SKM-1 treated with dmso at 0.1 percent for 144 hours (cell line): ENCODE measurements around the gene SLC44A5.
A peak's percentile ranks its signal among the peaks of the same experiment; 100 is the strongest.
"Not testable (repeated sequence)": the region's sequence is repeated elsewhere in the genome, so short reads cannot be mapped to it uniquely, and the experiment has no call there.

Experiments
- DNase-seq: peaks from one replicate; lab custom pipeline; 2025; ENCODE audit not compliant: unreplicated experiment; lab: John Stamatoyannopoulos, UW

SLC44A5 gene

DNA sequence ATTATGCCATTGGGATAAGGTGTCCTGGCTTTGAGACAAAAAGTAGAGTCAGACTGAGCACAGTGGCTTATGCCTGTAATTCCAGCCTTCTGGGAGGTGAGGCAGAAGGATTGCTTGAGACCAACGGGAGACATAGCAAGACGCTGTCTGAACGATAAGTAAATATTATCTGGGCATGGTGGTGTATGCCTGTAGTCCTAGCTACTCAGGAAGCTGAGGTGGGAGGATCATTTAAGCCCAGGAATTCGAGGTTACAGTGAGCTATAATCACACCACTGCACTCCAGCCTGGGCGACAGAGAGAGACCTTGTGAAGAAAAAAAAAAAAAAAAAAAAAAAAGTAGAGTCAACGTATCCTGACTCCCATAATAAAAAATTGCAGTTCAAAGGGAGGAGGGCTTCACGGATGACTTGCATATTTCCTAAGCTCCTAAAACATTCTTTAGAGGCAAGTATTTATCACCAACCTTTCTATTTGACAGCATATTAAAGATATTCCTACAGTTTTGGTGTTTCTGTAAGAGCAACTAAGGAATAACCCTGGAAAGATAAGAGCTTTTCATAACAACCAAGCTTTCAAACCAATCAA, 141.2 kb downstream of the SLC44A5 start:
- no peak for DNase-seq

- DNase-seq, result no peak
Measured at GRCh38 chr1:75461808-75462325, 149.0 kb downstream of the SLC44A5 start.

GRCh38 chr1:75449998-75450397, 160.9 kb downstream of the SLC44A5 start:
- no peak for DNase-seq

DNA sequence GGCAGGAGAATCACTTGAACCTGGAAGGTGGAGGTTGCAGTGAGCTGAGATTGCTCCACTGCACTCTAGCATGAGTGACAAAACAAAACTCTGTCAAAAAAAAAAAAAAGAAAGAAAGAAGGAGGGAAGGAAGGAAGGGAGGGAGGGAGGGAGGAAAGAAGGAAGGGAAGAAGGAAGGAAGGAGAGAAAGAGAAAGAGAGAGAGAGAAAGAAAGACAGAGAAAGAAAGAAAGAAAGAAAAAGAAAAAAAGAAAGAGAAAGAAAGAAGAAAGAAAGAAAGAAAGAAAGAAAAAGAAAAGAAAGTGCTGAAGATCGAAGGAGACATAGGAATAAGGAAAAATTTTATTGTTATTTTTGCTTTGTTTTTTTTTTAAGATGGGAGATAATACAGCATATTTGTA, 166.7 kb downstream of the SLC44A5 start:
- DNase-seq, result no peak

GRCh38 chr1:75440274-75440673, 170.6 kb downstream of the SLC44A5 start:
- no peak for DNase-seq

DNA sequence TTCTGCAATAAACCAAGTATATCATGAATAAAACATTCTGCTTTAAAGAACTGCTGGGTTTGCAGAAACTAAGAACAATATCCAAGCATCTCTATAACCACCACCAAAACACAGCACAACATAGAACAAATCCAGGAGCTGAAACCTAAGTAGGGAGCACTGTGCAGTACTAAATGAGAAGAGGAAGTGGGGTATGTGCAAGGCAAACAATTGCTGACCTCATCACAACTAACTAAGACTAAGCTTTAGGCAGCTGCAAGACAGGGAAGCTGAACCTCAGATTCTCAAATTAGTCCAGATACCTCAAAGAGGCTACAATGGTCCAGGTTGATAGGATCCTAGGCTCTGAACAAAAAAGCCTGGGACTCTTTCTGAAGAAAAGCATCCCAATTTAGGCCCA, 172.6 kb downstream of the SLC44A5 start:
- peak; percentile 7 for DNase-seq

- DNase-seq, result no peak
Measured at GRCh38 chr1:75431843-75432242, 179.1 kb downstream of the SLC44A5 start.

GRCh38 chr1:75430526-75430925, 180.4 kb downstream of the SLC44A5 start:
- no peak for DNase-seq

DNA sequence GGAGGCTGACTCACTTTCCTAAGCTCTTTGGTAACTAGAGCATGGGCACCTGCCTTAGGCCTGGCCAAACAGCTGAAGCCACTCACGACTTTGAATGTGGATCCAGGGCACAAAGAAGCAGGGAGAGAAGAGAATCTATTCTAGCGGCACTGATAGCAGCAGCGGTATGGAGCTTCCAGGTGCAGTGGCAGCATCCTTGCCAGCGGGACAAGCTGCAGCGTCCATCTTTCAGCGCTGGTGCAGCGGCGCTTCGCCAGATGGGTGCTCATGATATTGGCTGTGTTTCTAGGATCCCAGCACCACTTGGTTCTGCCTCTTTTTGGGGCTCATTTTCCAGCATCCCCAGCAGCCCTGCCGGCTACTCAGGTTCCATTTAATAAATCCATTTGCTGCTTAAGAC, 184.2 kb downstream of the SLC44A5 start:
- DNase-seq, result no peak

GRCh38 chr1:75425001-75425650, 185.8 kb downstream of the SLC44A5 start:
- DNase-seq, result no peak

DNA sequence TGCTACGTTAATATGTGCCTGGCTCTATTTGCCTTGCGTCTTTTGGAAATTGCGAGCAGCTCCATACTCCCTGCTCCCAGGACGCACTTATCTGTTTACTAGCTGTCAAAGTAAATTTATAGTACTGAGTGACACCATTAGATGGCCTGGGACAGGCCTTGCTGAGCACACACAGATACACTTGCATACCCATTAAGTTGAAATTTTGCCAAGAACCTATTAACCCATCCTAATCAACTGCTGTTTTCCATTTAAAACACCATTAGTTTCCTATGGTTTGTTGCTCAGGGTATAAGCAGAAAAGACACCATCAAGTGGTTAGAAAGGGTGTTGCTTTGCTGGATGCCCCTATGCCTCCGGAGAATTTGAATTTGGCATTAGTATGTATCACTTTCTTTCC, 187.3 kb downstream of the SLC44A5 start:
- DNase-seq, result no peak

GRCh38 chr1:75423136-75423535, 187.8 kb downstream of the SLC44A5 start:
- DNase-seq, result no peak

DNA sequence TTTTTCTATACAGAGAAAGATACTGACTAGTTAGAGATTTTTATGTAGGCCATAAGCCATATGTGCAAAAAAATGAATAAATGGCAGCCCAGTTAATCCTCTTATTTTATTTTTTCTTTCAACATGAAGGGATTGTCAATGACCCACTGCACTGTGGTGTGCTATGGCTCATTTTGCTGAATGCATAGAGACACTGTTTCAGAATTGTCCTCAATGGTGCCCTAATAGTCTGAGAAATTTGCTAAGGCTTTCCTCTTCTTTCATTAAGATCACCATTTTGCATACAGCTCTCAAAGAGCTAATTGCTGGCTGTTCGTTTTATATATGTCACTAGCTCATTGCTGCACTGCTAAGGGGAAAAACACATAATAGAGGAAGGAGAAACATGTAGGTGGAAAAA, 189.5 kb downstream of the SLC44A5 start:
- no peak for DNase-seq

DNA sequence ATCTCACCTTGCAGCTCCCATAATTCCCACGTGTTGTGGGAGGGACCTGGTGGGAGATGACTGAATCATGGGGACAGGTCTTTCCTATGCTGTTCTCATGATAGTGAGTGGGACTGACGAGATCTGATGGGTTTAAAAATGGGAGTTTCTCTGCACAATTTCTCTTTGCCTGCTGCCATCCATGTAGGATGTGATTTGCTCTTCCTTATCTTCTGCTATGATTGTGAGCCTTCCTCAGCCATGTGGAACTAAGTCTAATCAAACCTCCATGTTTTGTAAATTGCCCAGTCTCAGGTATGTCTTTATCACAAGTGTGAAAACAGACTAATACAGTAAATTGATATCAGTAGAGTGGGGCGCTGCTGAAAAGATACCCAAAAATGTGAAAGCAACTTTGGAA, 195.7 kb downstream of the SLC44A5 start:
- no peak for DNase-seq

- DNase-seq, result no peak
Measured at GRCh38 chr1:75412616-75413015, 198.3 kb downstream of the SLC44A5 start.

DNA sequence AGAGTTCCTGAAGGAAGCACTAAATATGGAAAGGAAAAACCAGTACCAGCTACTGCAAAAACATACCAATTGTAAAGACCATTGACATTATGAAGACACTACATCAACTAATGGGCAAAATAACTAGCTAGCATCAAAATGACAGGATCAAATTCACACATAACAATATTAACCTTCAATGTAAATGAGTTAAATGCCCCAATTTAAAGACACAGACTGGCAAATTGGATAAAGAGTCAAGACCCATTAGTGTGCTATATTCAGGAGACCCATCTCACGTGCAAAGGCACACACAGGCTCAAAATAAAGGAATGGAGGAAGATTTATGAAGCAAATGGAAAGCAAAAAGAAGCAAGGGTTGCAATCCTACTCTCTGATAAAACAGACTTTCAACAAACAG, 206.2 kb downstream of the SLC44A5 start:
- DNase-seq, result not testable (repeated sequence)

DNA sequence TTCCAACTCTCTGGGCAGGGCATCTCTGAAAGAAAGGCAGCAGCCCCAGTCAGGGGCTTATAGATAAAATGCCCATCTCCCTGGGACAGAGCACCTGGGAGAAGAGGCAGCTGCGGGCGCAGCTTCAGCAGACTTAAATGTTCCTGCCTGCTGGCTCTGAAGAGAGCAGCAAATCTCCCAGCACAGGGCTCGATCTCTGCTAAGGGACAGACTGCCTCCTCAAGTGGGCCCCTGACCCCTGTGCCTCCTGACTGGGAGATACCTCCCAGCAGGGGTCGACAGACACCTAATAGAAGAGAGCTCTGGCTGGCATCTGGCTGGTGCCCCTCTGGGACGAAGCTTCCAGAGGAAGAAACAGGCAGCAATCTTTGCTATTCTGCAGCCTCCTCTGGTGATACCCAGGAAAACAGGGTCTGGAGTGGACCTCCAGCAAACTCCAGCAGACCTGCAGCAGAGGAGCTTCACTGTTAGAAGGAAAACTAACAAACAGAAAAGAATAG, 207.7 kb downstream of the SLC44A5 start:
- not testable (repeated sequence) for DNase-seq

GRCh38 chr1:75400716-75401115, 210.2 kb downstream of the SLC44A5 start:
- DNase-seq, result no peak

GRCh38 chr1:75396745-75397144, 214.2 kb downstream of the SLC44A5 start:
- DNase-seq, result no peak

GRCh38 chr1:75396260-75396659, 214.7 kb downstream of the SLC44A5 start:
- DNase-seq, result no peak

DNA sequence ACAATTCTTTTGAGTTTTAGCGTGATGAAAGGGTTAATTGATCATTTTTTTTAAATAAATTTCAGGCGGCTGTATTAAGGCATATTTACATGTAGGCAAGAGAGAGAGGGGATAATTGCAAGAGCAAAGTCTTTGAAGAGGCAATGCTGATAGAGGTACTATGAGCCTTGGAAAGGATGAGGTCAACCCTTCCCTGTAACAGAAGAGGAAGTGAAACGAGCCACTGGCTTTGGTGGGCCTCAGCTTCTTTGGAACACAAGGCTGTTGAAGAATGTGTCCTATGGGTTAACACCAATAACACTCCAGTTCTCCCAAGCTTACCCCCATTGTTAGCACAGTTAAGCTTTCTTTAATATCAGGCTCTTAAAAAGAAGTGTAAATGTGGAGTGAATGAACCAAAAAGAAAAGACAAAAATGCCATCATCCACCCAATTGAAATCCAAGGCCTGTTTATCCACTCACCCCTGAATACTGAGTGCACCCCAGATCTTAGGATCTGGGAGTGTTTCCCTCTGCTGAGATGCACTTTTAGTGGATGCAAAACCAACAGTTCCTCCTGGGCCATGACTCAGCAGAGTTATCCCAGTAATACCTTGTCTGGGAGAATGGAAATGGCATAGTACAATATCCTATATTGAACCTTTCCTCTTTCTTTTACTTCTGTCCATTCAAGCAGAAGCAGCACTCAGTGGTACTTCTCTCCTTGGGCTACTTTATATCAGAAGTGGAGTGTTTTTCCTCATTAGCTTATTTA, 216.4 kb downstream of the SLC44A5 start:
- DNase-seq, result no peak

DNA sequence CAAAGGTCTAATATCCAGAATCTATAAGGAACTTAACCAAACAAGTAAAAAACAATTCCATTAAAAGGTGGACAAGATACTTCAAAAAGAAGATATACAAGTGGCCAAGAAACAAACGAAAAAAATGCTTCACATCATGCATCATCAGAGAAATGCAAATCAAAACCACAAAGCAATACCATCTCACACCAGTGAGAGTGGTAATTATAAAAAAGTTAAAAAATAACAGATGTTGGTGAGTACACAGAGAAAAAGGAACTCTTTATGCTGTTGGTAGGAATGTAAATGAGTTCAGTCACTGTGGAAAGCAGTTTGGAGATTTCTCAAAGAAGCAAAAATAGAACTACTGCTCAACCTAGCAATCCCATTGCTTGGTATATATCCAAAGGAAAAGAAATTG, 218.6 kb downstream of the SLC44A5 start:
- DNase-seq, result no peak
